Thoracic aorta (tissue), 2 donors: ENCODE measurements around the gene PRR23B. TPM values are rescaled to one million over a fixed set of nuclear protein-coding genes. Genes with fewer than 3 reads are reported as not detected.

Source experiments
- ATAC-seq: fragments of 150-250 bp; one replicate; pipeline ENCODE4 v1.8.0; 2017; ENCODE audit warnings: low read depth; ENCODE audit not compliant: insufficient number of reproducible peaks, low FRiP score
- DNase-seq: peaks from one replicate; pipeline ENCODE4 v3.0.0-alpha.2; 2020; ENCODE audit warnings: low spot score
- H3K27ac ChIP-seq, 2 donors: fragments of 200-600 bp; sonication (generic); 1 replicate in 1 of 2; 2 replicates in 1 of 2; pipeline ENCODE4 v1.5.1; 2016; ENCODE audit warnings: mild to moderate bottlenecking in 2 of 2, moderate library complexity in 2 of 2
- H3K27me3 ChIP-seq: fragments of 200-600 bp; sonication (generic); replicated peaks from 2 replicates; pipeline ENCODE4 v1.6.0; 2016; ENCODE audit warnings: mild to moderate bottlenecking; ENCODE audit not compliant: insufficient read depth
- H3K36me3 ChIP-seq: fragments of 200-600 bp; sonication (generic); one replicate; pipeline ENCODE4 v1.5.1; 2016
- H3K4me1 ChIP-seq, 2 donors: fragments of 200-600 bp; sonication (generic); 1 replicate in 1 of 2; 2 replicates in 1 of 2; pipeline versions ENCODE4 v1.5.1 to v1.6.0; 2016; ENCODE audit warnings: low read depth in 2 of 2, mild to moderate bottlenecking in 1 of 2; ENCODE audit not compliant: control insufficient read depth in 1 of 2
- H3K4me3 ChIP-seq: fragments of 200-600 bp; sonication (generic); 2 replicates; pipeline ENCODE4 v1.5.1; 2016; ENCODE audit warnings: mild to moderate bottlenecking
- H3K9me3 ChIP-seq: fragments of 200-600 bp; sonication (generic); 2 replicates; pipeline ENCODE4 v1.5.1; 2016
- total RNA-seq, 2 donors: library from RNA; depleted of rRNA; stranded (reverse); fragments of >200 nt; gene quantifications; one replicate each; pipeline versions ENCODE4 v1.1.0 to v1.2.3, GENCODE V29; 2016
- TF ChIP-seq, protein P1 (sequence below): fragments of 200-600 bp; sonication (generic); IDR thresholded peaks from one replicate; pipeline ENCODE4 v1.5.1; 2019; ENCODE audit warnings: antibody characterized with exemption

PRR23B gene
- total RNA-seq, 2 donors from 2014 or later: not detected

DNA sequence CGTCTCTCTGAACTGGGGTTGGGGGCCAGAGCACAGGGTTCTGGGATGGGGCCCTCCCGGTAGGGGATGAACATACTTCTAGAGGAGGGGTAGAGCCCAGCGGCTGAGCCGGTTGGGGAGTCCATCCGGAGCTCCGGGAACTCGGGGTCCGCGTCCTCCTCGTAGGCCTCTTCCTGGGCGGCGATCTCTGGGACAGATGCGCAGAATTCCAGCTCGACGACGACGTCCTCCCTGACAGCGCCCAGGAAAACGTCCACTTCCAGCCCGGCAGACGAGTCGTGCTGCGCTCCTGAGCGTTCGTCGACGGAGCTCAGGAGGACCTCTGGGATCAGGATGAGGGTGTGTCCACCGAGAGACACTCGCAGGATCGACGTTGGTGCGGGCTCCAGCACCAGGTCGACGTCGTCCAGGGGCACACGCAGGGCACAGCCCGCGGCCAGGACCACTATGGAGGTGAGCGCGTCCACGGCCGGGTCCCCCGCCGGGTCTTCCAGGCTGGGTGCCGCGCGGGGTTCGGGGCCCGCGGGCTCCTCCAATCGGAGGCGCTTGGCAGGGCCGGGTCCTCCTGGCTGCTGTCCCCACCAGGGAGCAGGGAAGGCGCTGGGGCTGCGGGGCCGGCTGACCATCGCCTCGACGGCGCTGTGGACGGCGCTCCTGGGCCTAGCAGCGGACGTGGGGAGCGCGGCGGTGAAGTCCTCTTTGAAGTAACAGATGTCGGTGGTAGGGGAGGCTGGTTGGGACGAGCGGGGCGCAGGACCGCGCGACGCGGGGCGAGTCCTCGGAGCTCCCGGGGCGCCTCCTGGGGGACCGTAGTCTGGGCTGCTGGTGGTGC, 474 bp downstream of the PRR23B start:
- H3K4me1 ChIP-seq: no peaks in the 10 kb centered on the region
- no peak overlapping the region for H3K4me3 ChIP-seq
- TF ChIP-seq, protein P1, sequence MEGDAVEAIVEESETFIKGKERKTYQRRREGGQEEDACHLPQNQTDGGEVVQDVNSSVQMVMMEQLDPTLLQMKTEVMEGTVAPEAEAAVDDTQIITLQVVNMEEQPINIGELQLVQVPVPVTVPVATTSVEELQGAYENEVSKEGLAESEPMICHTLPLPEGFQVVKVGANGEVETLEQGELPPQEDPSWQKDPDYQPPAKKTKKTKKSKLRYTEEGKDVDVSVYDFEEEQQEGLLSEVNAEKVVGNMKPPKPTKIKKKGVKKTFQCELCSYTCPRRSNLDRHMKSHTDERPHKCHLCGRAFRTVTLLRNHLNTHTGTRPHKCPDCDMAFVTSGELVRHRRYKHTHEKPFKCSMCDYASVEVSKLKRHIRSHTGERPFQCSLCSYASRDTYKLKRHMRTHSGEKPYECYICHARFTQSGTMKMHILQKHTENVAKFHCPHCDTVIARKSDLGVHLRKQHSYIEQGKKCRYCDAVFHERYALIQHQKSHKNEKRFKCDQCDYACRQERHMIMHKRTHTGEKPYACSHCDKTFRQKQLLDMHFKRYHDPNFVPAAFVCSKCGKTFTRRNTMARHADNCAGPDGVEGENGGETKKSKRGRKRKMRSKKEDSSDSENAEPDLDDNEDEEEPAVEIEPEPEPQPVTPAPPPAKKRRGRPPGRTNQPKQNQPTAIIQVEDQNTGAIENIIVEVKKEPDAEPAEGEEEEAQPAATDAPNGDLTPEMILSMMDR: no peak
- H3K9me3 ChIP-seq: no peaks in the 10 kb centered on the region
- no peaks in the 10 kb centered on the region for H3K36me3 ChIP-seq
- DNase-seq (no peak), ATAC-seq (no peak)
- H3K27ac ChIP-seq: no peak overlapping the region
- no peaks in the 10 kb centered on the region for H3K27me3 ChIP-seq

DNA sequence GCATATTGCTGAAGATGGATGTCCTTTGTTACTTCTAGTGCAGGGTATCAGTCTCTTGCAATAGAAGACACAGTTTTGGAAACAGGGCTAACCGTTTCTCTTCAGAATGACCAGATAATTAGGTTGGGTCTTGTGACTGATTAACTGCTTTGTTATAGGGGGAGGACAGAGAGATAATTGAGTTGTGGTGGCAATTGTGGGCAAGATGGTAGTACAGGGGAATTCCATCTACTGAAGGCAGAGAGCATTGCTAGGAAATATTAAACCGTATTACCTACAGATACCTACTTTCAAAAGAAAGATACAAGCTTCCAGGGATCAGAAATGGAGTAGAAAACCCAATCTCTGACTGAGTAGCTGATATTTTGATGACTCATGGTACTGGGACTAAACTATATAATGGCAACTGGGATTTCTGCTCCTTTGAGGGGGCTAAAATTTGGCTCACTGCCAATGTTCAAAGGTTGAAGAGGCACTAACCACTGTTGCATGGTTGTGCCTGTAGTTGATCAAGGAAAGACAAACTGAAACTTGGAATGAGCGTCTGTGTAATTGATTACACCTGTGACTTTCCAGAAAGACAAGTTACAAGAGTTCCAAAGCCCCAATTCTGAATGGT, 4.2 kb downstream of the PRR23B start:
- no peak overlapping the region for H3K27ac ChIP-seq
- H3K36me3 ChIP-seq: no peaks in the 10 kb centered on the region
- H3K9me3 ChIP-seq: peaks cover 4% of the 10 kb centered on the region
- H3K4me3 ChIP-seq: no peak overlapping the region
- ATAC-seq (no peak), DNase-seq (no peak)
- TF ChIP-seq, protein P1: no peak
- no peaks in the 10 kb centered on the region for H3K4me1 ChIP-seq
- no peaks in the 10 kb centered on the region for H3K27me3 ChIP-seq

DNA sequence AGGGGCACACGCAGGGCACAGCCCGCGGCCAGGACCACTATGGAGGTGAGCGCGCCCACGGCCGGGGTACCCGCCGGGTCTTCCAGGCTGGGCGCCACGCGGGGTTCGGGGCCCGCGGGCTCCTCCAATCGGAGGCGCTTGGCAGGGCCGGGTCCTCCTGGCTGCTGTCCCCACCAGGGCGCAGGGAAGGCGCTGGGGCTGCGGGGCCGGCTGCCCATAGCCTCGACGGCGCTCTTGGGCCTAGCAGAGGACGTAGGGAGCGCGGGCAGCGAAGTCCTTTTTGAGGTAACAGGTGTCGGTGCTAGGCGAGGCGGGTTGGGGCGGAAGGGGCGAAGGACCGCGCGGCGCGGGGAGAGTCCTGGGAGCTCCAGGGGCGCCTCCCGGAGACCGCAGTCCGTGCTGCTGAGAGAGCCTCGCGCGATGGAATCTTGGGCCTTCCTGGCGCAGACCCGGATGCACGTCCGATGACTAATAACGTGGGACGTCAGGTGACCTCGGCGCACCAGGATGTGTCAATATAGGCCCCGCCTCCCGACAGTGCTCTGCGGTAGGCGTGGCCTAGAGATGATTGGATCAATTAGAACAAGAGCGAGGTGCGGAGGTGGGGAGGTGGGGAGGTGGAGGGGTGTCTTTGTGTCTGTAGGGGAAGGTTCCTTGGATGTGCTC, 14.5 kb downstream of the PRR23B start, which contains the start of gene PRR23A:
Gene PRR23A (minus strand): TSS at position 218 of the 666 bp plus-strand sequence. CDS start 0 bp downstream, at position 218.
- DNase-seq: no peak
- no peaks in the 10 kb centered on the region for H3K27me3 ChIP-seq
- ATAC-seq: no peak
- no peaks in the 10 kb centered on the region for H3K4me1 ChIP-seq
- no peaks in the 10 kb centered on the region for H3K9me3 ChIP-seq
- H3K4me3 ChIP-seq: no peak within 1 kb of the TSS
- TF ChIP-seq, protein P1: no peak
- no peaks in the 10 kb centered on the region for H3K36me3 ChIP-seq
- H3K27ac ChIP-seq: no peak within 1 kb of the TSS

- H3K9me3 ChIP-seq: no peaks in the 10 kb centered on the region
- H3K4me1 ChIP-seq: no peaks in the 10 kb centered on the region
- H3K27ac ChIP-seq: no peak overlapping the region
- ATAC-seq (no peak), DNase-seq (no peak)
- TF ChIP-seq, protein P1: no peak
- H3K36me3 ChIP-seq: no peaks in the 10 kb centered on the region
- H3K27me3 ChIP-seq: no peaks in the 10 kb centered on the region
- H3K4me3 ChIP-seq: no peak overlapping the region
Measured at GRCh38 chr3:139005356-139005993, 15.3 kb downstream of the PRR23B start.

GRCh38 chr3:138995706-138996105, 25.0 kb downstream of the PRR23B start:
- DNase-seq (no peak), ATAC-seq (no peak)
- Histone ChIP-seq H3K9me3 (no peaks in the 10 kb centered on the region), H3K4me3 (no peak overlapping the region), H3K36me3 (no peaks in the 10 kb centered on the region), H3K27me3 (no peaks in the 10 kb centered on the region), H3K27ac (no peak overlapping the region), H3K4me1 (no peaks in the 10 kb centered on the region)
- TF ChIP-seq, protein P1: no peak
